ENCODE results near the gene CORO1A. TPM values are rescaled to one million over a fixed set of nuclear protein-coding genes. Genes with fewer than 3 reads are reported as not detected.

Gene CORO1A
- total RNA-seq, 3 donors from 2014 or later (not counting 1 experiment from before 2014, with no cell fraction given): 699 to 926 (median 829) TPM

GRCh38 chr16:30186444-30186781, 3.0 kb downstream of the CORO1A start:
- WGBS (ENCODE audit: insufficient coverage): 9% methylated on average over 7 of the region's 9 CpGs
- Mint-ChIP-seq H3K27ac (peak overlapping the region; percentile 89 to 97), H3K4me3 (peak overlapping the region; percentile 94), H3K27me3 (ENCODE audit: low read depth in 2 of 2) (no peaks in the 10 kb centered on the region), H3K4me1 (peaks cover 29 to 44% of the 10 kb centered on the region in 2 donors), H3K9me3 (no peaks in the 10 kb centered on the region), H3K36me3 (no peaks in the 10 kb centered on the region)
- Histone ChIP-seq H3K9me3 (ENCODE audit: control insufficient read depth, insufficient read depth, low read length) (no peaks in the 10 kb centered on the region), H3K27me3 (ENCODE audit: control insufficient read depth, insufficient read depth, low read length) (no peaks in the 10 kb centered on the region), H3K27ac (ENCODE audit: low read length) (peak overlapping the region; percentile 82), H3K36me3 (ENCODE audit: control insufficient read depth, insufficient read depth, low read length) (peaks cover 37% of the 10 kb centered on the region), H3K4me3 (ENCODE audit: low read length) (peak overlapping the region; percentile 92), H3K4me1 (ENCODE audit: control insufficient read depth, insufficient read depth, low read length) (peaks cover 47% of the 10 kb centered on the region)
- ATAC-seq (peak; percentile 3 to 7 (median 5)), DNase-seq (no peak)
- no peak for TF ChIP-seq CTCF (IDR thresholded peaks at IDR 0.05)
- intact Hi-C loops (cut with micrococcal nuclease): no loop called here

GRCh38 chr16:30186782-30187555, 3.6 kb downstream of the CORO1A start:
- H3K4me1 ChIP-seq (ENCODE audit: control insufficient read depth, insufficient read depth, low read length): peaks cover 46% of the 10 kb centered on the region
- intact Hi-C loops (cut with micrococcal nuclease): no loop called here
- H3K27ac ChIP-seq (ENCODE audit: low read length): peak overlapping the region; percentile 82
- ATAC-seq: peak; percentile 20 to 54 (median 32)
- no peaks in the 10 kb centered on the region for H3K9me3 ChIP-seq (ENCODE audit: control insufficient read depth, insufficient read depth, low read length)
- Mint-ChIP-seq H3K4me1 (peaks cover 28 to 43% of the 10 kb centered on the region in 2 donors), H3K36me3 (no peaks in the 10 kb centered on the region), H3K27me3 (ENCODE audit: low read depth in 2 of 2) (no peaks in the 10 kb centered on the region), H3K4me3 (peak overlapping the region; percentile 81), H3K27ac (peak overlapping the region; percentile 89 to 97), H3K9me3 (no peaks in the 10 kb centered on the region)
- H3K36me3 ChIP-seq (ENCODE audit: control insufficient read depth, insufficient read depth, low read length): peaks cover 37% of the 10 kb centered on the region
- no peaks in the 10 kb centered on the region for H3K27me3 ChIP-seq (ENCODE audit: control insufficient read depth, insufficient read depth, low read length)
- peak overlapping the region; percentile 92 for H3K4me3 ChIP-seq (ENCODE audit: low read length)
- 17% methylated on average over 36 of the region's 36 CpGs for WGBS (ENCODE audit: insufficient coverage)
- TF ChIP-seq CTCF (IDR thresholded peaks at IDR 0.05): peak; percentile 78
- DNase-seq: peak; percentile 90 to 94

GRCh38 chr16:30187556-30187865, 4.1 kb downstream of the CORO1A start:
- no peak for DNase-seq
- no peaks in the 10 kb centered on the region for H3K27me3 Mint-ChIP-seq (ENCODE audit: low read depth in 2 of 2)
- H3K36me3 ChIP-seq (ENCODE audit: control insufficient read depth, insufficient read depth, low read length): peaks cover 37% of the 10 kb centered on the region
- no peaks in the 10 kb centered on the region for H3K36me3 Mint-ChIP-seq
- H3K27me3 ChIP-seq (ENCODE audit: control insufficient read depth, insufficient read depth, low read length): no peaks in the 10 kb centered on the region
- H3K27ac ChIP-seq (ENCODE audit: low read length): peak overlapping the region; percentile 82
- no peaks in the 10 kb centered on the region for H3K9me3 Mint-ChIP-seq
- TF ChIP-seq CTCF (IDR thresholded peaks at IDR 0.05): no peak
- peaks cover 40% of the 10 kb centered on the region for H3K4me1 ChIP-seq (ENCODE audit: control insufficient read depth, insufficient read depth, low read length)
- no peak for ATAC-seq
- WGBS (ENCODE audit: insufficient coverage): 68% methylated on average over 5 of the region's 9 CpGs
- peak overlapping the region; percentile 89 to 97 for H3K27ac Mint-ChIP-seq
- no peaks in the 10 kb centered on the region for H3K9me3 ChIP-seq (ENCODE audit: control insufficient read depth, insufficient read depth, low read length)
- H3K4me3 ChIP-seq (ENCODE audit: low read length): no peak overlapping the region
- H3K4me3 Mint-ChIP-seq: peak overlapping the region; percentile 81
- intact Hi-C loops (cut with micrococcal nuclease): no loop called here
- peaks cover 22 to 37% of the 10 kb centered on the region in 2 donors for H3K4me1 Mint-ChIP-seq

Measured in natural killer cell (primary cell).